CD4-positive, alpha-beta T cell treated with Interleukin-4 for 4 hours (primary cell): ENCODE measurements around the gene PIGV.

Experiments
- DNase-seq: peaks from one replicate; pipeline ENCODE4 v3.0.0-alpha.2; 2020

PIGV gene

GRCh38 chr1:26774462-26774861 lies 13.3 kb upstream of the PIGV start:
- DNase-seq, result no peak

GRCh38 chr1:26775666-26776065 lies 12.1 kb upstream of the PIGV start:
- no peak for DNase-seq

GRCh38 chr1:26779098-26779668 lies 8.6 kb upstream of the PIGV start:
- no peak for DNase-seq

GRCh38 chr1:26780344-26780957 lies 7.3 kb upstream of the PIGV start:
- no peak for DNase-seq

GRCh38 chr1:26781206-26781825 lies 6.4 kb upstream of the PIGV start:
- no peak for DNase-seq

- DNase-seq, result no peak
These were observed 5.1 kb upstream of the PIGV start for GRCh38 chr1:26782521-26783212.

- DNase-seq, result no peak
These were observed 4.1 kb upstream of the PIGV start for GRCh38 chr1:26783646-26784022.

- no peak for DNase-seq
These were observed 3.5 kb upstream of the PIGV start for GRCh38 chr1:26784023-26784871.

- no peak for DNase-seq
These were observed 2.9 kb upstream of the PIGV start for GRCh38 chr1:26784886-26785285.

- peak; percentile 32 for DNase-seq
These were observed 1.9 kb upstream of the PIGV start for GRCh38 chr1:26785611-26786436.

GRCh38 chr1:26786437-26787380 lies 1.0 kb upstream of the PIGV start:
- peak; percentile 28 for DNase-seq

- DNase-seq, result peak; percentile 92
These were observed 407 bp upstream of the PIGV start for GRCh38 chr1:26787381-26787705.

- DNase-seq, result no peak
These were observed 700 bp downstream of the PIGV start for GRCh38 chr1:26788515-26788785.

- DNase-seq, result peak; percentile 92
These were observed 1.3 kb downstream of the PIGV start for GRCh38 chr1:26788836-26789611.

- DNase-seq, result no peak
These were observed 1.8 kb downstream of the PIGV start for GRCh38 chr1:26789612-26789865.

GRCh38 chr1:26789931-26790330 lies 2.2 kb downstream of the PIGV start:
- no peak for DNase-seq

GRCh38 chr1:26790551-26790953 lies 2.8 kb downstream of the PIGV start:
- peak; percentile 41 for DNase-seq

- no peak for DNase-seq
These were observed 3.4 kb downstream of the PIGV start for GRCh38 chr1:26791148-26791547.

- DNase-seq, result no peak
These were observed 3.9 kb downstream of the PIGV start for GRCh38 chr1:26791626-26792025.

GRCh38 chr1:26792924-26793323 lies 5.2 kb downstream of the PIGV start:
- no peak for DNase-seq

GRCh38 chr1:26794391-26794790 lies 6.6 kb downstream of the PIGV start:
- no peak for DNase-seq
